MM.1S (cell line): ENCODE results near the gene KHK.

Source experiments
- DNase-seq: peaks from one replicate; pipeline ENCODE4 v3.0.0-alpha.2; 2015
- H2AFZ ChIP-seq: fragments of 300-600 bp; sonication (generic); 2 replicates; pipeline ENCODE4 v1.6.0; 2016; ENCODE audit warnings: antibody characterized with exemption, low read length
- H3F3A ChIP-seq: fragments of 300-600 bp; sonication (generic); 2 replicates; pipeline ENCODE4 v1.6.1; 2016; ENCODE audit warnings: mild to moderate bottlenecking, antibody characterized with exemption, low read length, moderate library complexity, mixed read lengths; ENCODE audit not compliant: insufficient read depth
- H3K27ac ChIP-seq: fragments of 300-600 bp; sonication (generic); 2 replicates; pipeline ENCODE4 v1.5.1; 2016; ENCODE audit warnings: mild to moderate bottlenecking, low read length
- H3K27me3 ChIP-seq: fragments of 300-600 bp; sonication (generic); replicated peaks from 2 replicates; pipeline ENCODE4 v1.6.0; 2016; ENCODE audit warnings: low read length; ENCODE audit not compliant: insufficient read depth
- H3K36me3 ChIP-seq: fragments of 300-600 bp; sonication (generic); replicated peaks from 2 replicates; pipeline ENCODE4 v1.6.1; 2016; ENCODE audit warnings: mild to moderate bottlenecking, low read length, mixed read lengths; ENCODE audit not compliant: insufficient read depth
- H3K4me1 ChIP-seq: fragments of 300-600 bp; sonication (generic); 2 replicates; pipeline ENCODE4 v1.6.1; 2016; ENCODE audit warnings: low read length, mixed read lengths
- H3K4me2 ChIP-seq: fragments of 300-600 bp; sonication (generic); 2 replicates; pipeline ENCODE4 v1.6.0; 2016; ENCODE audit warnings: low read depth, low read length
- H3K4me3 ChIP-seq: fragments of 300-600 bp; sonication (generic); 2 replicates; pipeline ENCODE4 v1.5.1; 2016; ENCODE audit warnings: low read length, mixed read lengths
- H3K79me2 ChIP-seq: fragments of 300-600 bp; sonication (generic); 2 replicates; pipeline ENCODE4 v1.6.1; 2016; ENCODE audit warnings: mixed run types, low read length, mixed read lengths
- H3K9ac ChIP-seq: fragments of 300-600 bp; sonication (generic); 2 replicates; pipeline ENCODE4 v1.6.1; 2016; ENCODE audit warnings: low read length, mixed read lengths
- H3K9me2 ChIP-seq: fragments of 300-600 bp; sonication (generic); replicated peaks from 2 replicates; pipeline ENCODE4 v1.6.1; 2016; ENCODE audit warnings: mild to moderate bottlenecking, low read length, mixed read lengths; ENCODE audit not compliant: insufficient read depth
- H3K9me3 ChIP-seq: fragments of 300-600 bp; sonication (generic); replicated peaks from 2 replicates; pipeline ENCODE4 v1.6.1; 2016; ENCODE audit warnings: mild to moderate bottlenecking, low read length, mixed read lengths; ENCODE audit not compliant: insufficient read depth
- H4K20me1 ChIP-seq: fragments of 300-600 bp; sonication (generic); 2 replicates; pipeline ENCODE4 v1.6.1; 2016; ENCODE audit warnings: mild to moderate bottlenecking, low read length, moderate library complexity, mixed read lengths; ENCODE audit not compliant: insufficient read depth
- CTCF ChIP-seq: fragments of 300-600 bp; sonication (generic); IDR thresholded peaks from 2 replicates; pipeline ENCODE4 v1.5.1; 2016; ENCODE audit warnings: antibody characterized with exemption, low read length, mixed read lengths
- EZH2 ChIP-seq: fragments of 300-600 bp; sonication (generic); optimal IDR thresholded peaks from 2 replicates; pipeline ENCODE3; 2017; ENCODE audit warnings: low read depth, mild to moderate bottlenecking, antibody characterized with exemption, low read length, mixed read lengths
- EZH2phosphoT487 ChIP-seq: fragments of 300-600 bp; sonication (generic); IDR thresholded peaks from 2 replicates; pipeline ENCODE4 v1.6.1; 2018; ENCODE audit warnings: antibody characterized with exemption, low read length

The KHK gene

DNA sequence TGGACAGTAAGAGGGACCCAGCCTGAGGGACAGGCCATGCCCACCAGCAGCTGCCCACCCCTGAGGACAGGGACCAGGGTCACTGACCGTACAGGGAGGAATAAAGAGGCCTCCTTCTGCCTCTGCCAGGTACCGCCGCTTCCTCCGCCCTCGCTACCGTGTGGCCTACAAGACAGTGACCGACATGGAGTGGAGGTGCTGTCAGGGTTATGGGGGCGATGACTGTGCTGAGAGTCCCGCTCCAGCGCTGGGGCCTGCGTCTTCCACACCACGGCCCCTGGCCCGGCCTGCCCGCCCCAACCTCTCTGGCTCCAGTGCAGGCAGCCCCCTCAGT lies 6.0 kb upstream of the KHK start:
- Histone ChIP-seq H3K4me2 (peak overlapping the region; percentile 51), H2AFZ (no peak overlapping the region), H3K27me3 (no peaks in the 10 kb centered on the region)

DNA sequence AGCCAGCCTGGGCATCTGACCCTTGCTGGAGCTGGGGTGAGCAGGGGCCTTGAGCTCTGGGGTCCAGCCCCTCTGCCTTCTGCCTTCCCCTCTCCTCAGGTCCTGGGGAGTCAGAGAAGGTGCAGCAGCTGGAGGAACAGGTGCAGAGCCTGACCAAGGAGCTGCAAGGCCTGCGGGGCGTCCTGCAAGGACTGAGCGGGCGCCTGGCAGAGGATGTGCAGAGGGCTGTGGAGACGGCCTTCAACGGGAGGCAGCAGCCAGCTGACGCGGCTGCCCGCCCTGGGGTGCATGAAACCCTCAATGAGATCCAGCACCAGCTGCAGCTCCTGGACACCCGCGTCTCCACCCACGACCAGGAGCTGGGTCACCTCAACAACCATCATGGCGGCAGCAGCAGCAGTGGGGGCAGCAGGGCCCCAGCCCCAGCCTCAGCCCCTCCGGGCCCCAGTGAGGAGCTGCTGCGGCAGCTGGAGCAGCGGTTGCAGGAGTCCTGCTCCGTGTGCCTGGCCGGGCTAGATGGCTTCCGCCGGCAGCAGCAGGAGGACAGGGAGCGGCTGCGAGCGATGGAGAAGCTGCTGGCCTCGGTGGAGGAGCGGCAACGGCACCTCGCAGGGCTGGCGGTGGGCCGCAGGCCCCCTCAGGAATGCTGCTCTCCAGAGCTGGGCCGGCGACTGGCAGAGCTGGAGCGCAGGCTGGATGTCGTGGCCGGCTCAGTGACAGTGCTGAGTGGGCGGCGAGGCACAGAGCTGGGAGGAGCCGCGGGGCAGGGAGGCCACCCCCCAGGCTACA lies 4.4 kb upstream of the KHK start:
- Histone ChIP-seq H4K20me1 (no peaks in the 10 kb centered on the region), H3K9me3 (no peaks in the 10 kb centered on the region), H3F3A (peaks cover 24% of the 10 kb centered on the region), H3K9me2 (no peaks in the 10 kb centered on the region), H3K27me3 (no peaks in the 10 kb centered on the region), H3K79me2 (peaks cover 23% of the 10 kb centered on the region), H3K4me1 (peaks cover 27% of the 10 kb centered on the region), H3K9ac (peak overlapping the region; percentile 31; the same call in 1 of the 2 replicates), H3K36me3 (no peaks in the 10 kb centered on the region), H3K4me2 (peak overlapping the region; percentile 87), H3K27ac (peak overlapping the region; percentile 73; the same call in 1 of the 2 replicates), H2AFZ (no peak overlapping the region), H3K4me3 (no peak overlapping the region)
- TF ChIP-seq EZH2 (no peak), CTCF (no peak), EZH2phosphoT487 (no peak)
- no peak for DNase-seq

More for the DNA sequence above, 6.0 kb upstream of the KHK start:
- peak overlapping the region; percentile 63; the same call in 1 of the 2 replicates for H3K27ac ChIP-seq
- no peaks in the 10 kb centered on the region for H4K20me1 ChIP-seq
- no peak overlapping the region; the same call in 1 of the 2 replicates for H3K9ac ChIP-seq
- no peaks in the 10 kb centered on the region for H3K9me3 ChIP-seq
- peaks cover 30% of the 10 kb centered on the region for H3F3A ChIP-seq
- no peak for DNase-seq
- H3K4me3 ChIP-seq, result no peak overlapping the region
- H3K36me3 ChIP-seq, result no peaks in the 10 kb centered on the region
- no peak for TF ChIP-seq EZH2phosphoT487
- TF ChIP-seq CTCF, result no peak
- no peak for TF ChIP-seq EZH2
- peaks cover 42% of the 10 kb centered on the region for H3K4me1 ChIP-seq
- H3K9me2 ChIP-seq, result no peaks in the 10 kb centered on the region
- H3K79me2 ChIP-seq, result peaks cover 23% of the 10 kb centered on the region

- Histone ChIP-seq H3K79me2 (peaks cover 28% of the 10 kb centered on the region), H3K9ac (no peak overlapping the region), H2AFZ (no peak overlapping the region), H3F3A (peaks cover 27% of the 10 kb centered on the region), H3K9me2 (no peaks in the 10 kb centered on the region), H3K4me2 (no peak overlapping the region), H3K27me3 (no peaks in the 10 kb centered on the region), H3K27ac (no peak overlapping the region), H3K4me1 (peaks cover 26% of the 10 kb centered on the region), H3K36me3 (no peaks in the 10 kb centered on the region), H4K20me1 (no peaks in the 10 kb centered on the region), H3K4me3 (no peak overlapping the region), H3K9me3 (no peaks in the 10 kb centered on the region)
- DNase-seq, result no peak
- TF ChIP-seq CTCF (no peak), EZH2 (no peak), EZH2phosphoT487 (no peak)
These were observed 3.7 kb upstream of the KHK start for GRCh38 chr2:27082773-27083409.
